Measurements from ENCODE around the gene PCBP4. TPM values are rescaled to one million over a fixed set of nuclear protein-coding genes. Genes with fewer than 3 reads are reported as not detected.

The PCBP4 gene
- total RNA-seq, 4 donors from 2014 or later: 39.7 to 261 (median 159) TPM

GRCh38 chr3:51986010-51986947 is 19.0 kb upstream of the PCBP4 start:
- Histone ChIP-seq H3K27me3 (no peaks in the 10 kb centered on the region), H3K9me3 (no peaks in the 10 kb centered on the region), H3K4me3 (no peak overlapping the region), H3K4me1 (peaks cover 0 to 8% of the 10 kb centered on the region in 2 donors), H3K36me3 (no peaks in the 10 kb centered on the region), H3K27ac (no peak overlapping the region)
- TF ChIP-seq CTCF (IDR thresholded peaks at IDR 0.05) (no peak), POLR2A (IDR thresholded peaks at IDR 0.05) (no peak)
- intact Hi-C loops (cut with DNase I; ENCODE audit: low total_unique reads): no loop called here
- no peak for DNase-seq

GRCh38 chr3:51985063-51985462 is 17.8 kb upstream of the PCBP4 start:
- no peak for DNase-seq
- Histone ChIP-seq H3K27ac (peak overlapping the region in 1 of 2 donors; percentile 90), H3K27me3 (no peaks in the 10 kb centered on the region), H3K4me1 (peaks cover 0 to 8% of the 10 kb centered on the region in 2 donors), H3K36me3 (no peaks in the 10 kb centered on the region), H3K9me3 (no peaks in the 10 kb centered on the region), H3K4me3 (no peak overlapping the region)
- intact Hi-C loops (cut with DNase I; ENCODE audit: low total_unique reads): no loop called here
- TF ChIP-seq CTCF (IDR thresholded peaks at IDR 0.05) (no peak), POLR2A (IDR thresholded peaks at IDR 0.05) (no peak)

GRCh38 chr3:51984269-51984647 is 17.0 kb upstream of the PCBP4 start:
- peak overlapping the region; percentile 90 to 94 for H3K27ac ChIP-seq
- intact Hi-C loops (cut with DNase I; ENCODE audit: low total_unique reads): no loop called here
- peaks cover 0 to 8% of the 10 kb centered on the region in 2 donors for H3K4me1 ChIP-seq
- no peaks in the 10 kb centered on the region for H3K9me3 ChIP-seq
- no peak for TF ChIP-seq CTCF (IDR thresholded peaks at IDR 0.05)
- TF ChIP-seq POLR2A (IDR thresholded peaks at IDR 0.05): no peak
- H3K36me3 ChIP-seq: no peaks in the 10 kb centered on the region
- H3K4me3 ChIP-seq: no peak overlapping the region
- DNase-seq: no peak
- no peaks in the 10 kb centered on the region for H3K27me3 ChIP-seq

GRCh38 chr3:51983578-51984268 is 16.5 kb upstream of the PCBP4 start:
- intact Hi-C loops (cut with DNase I; ENCODE audit: low total_unique reads): no loop called here
- DNase-seq: no peak

More at GRCh38 chr3:51983578-51984268, 16.5 kb upstream of the PCBP4 start:
- peak overlapping the region; percentile 90 to 94 for H3K27ac ChIP-seq
- peak overlapping the region; percentile 45 to 53 for H3K4me3 ChIP-seq
- H3K27me3 ChIP-seq: no peaks in the 10 kb centered on the region
- no peaks in the 10 kb centered on the region for H3K9me3 ChIP-seq
- TF ChIP-seq POLR2A (IDR thresholded peaks at IDR 0.05) (no peak), CTCF (IDR thresholded peaks at IDR 0.05) (no peak)
- H3K4me1 ChIP-seq: peaks cover 0 to 8% of the 10 kb centered on the region in 2 donors
- H3K36me3 ChIP-seq: no peaks in the 10 kb centered on the region
